ENCODE data around the gene SETD7.

GRCh38 chr4:139596034-139596683, 40.1 kb upstream of the SETD7 start:
- no peak for TF ChIP-seq CTCF (conservative IDR thresholded peaks at IDR 0.05; ENCODE audit: low read depth, low read length)
- TF ChIP-seq EZH2 (IDR thresholded peaks at IDR 0.05; ENCODE audit: low read length, unreplicated experiment), result no peak
- TF ChIP-seq EZH2phosphoT487 (IDR thresholded peaks at IDR 0.05; ENCODE audit: borderline replicate concordance, low read length), result no peak

All from PC-3 (cell line).